DMS114 treated with DMSO at 0.1 percent for 48 hours (cell line): ENCODE measurements around the gene VAT1L.

Source experiments
- DNase-seq: peaks from one replicate; lab custom pipeline; 2025; ENCODE audit not compliant: unreplicated experiment; lab: John Stamatoyannopoulos, UW

The VAT1L gene

DNA sequence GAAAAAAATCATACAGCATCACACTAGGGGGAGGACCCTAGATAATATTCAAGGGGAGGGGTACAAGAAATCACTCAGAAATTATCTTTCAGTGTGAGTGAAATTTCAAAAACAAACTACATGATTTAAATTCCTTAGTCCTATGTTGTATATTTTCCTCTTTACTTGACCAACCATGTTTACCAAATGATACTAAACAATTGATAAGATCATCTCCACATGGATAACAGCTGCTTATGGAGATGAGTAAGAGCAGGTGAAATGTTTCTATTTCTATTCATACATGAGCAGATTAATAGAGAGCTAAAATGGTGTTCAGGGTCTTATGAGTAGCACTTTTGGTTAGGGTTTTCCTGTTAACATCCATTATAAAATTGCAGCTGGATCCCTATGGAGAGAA, 7.3 kb upstream of the VAT1L start:
- no peak for DNase-seq

DNA sequence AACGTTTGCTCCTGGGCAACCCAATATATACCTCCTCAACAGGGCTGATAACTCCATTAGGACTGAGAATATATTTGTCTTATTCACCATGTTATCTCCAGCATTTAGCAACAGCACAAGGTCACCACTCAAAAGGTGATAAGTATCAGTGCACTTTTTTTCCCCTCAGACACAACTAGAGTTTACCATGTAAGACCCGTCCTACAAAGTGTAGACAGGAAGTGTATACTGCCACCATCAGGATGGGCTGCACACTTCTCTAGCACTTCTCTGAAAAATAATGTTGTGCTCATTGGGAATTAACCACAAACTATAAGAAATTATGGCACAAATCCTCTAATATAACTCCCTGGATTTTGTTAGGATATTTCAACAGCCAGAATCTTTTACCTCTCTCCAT, 5.7 kb upstream of the VAT1L start:
- DNase-seq, result no peak

DNA sequence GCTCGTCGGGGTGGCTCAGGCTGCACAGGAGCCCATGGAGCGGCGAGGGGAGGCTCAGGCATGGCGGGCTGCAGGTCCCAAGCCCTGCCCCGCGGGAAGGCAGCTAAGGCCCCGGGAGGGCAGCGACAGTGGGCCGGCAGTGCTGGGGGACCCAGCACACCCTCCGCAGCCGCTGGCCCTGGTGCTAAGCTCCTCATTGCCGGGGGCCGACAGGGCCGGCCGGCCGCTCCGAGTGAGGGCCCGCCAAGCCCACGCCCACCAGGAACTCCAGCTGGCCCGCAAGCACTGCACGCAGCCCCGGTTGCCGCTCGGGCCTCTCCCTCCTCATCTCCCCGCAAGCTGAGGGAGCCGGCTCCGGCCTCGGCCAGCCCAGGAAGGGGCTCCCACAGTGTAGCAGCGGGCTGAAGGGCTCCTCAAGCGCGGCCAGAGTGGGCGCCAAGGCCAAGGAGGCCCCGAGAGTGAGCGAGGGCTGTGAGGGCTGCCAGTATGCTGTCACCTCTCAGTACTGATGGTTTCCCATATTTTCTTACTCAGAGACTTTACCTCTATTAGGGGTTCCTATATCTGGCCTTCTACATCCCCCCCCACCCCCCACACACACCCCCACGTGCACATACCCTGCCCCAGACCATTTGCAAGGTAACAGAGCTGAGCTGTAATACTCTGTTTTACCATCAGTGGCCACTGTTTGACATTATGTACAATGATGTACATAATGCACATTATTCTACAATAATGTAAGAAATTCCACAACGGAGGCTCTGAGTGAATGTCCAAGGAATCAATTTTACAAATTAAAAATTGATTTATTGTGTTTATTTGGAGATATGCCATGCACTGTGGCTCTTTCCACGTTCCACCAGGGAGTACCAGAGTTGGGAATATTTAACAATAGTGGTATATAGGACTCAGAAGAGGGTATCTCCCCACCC, 3.7 kb upstream of the VAT1L start:
- DNase-seq, result no peak

DNA sequence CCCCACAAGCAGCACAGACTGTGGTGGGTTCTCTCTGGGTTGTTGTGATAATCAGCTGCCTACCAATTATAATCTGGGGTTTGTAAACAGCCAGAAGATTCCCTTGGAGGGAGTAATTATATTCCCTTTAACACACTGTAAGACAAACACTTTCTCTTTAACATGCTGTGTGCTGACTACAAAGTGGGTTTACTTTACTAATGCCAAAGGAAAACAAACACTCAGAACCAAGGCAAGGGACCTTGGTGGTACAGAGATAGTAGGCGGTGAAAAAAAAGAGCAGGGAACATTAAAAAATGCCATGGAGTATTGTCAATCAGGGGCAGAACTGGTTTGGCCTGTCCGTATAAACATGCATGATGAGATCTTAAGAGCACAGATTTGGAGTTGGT, 3.0 kb upstream of the VAT1L start:
- DNase-seq, result no peak

DNA sequence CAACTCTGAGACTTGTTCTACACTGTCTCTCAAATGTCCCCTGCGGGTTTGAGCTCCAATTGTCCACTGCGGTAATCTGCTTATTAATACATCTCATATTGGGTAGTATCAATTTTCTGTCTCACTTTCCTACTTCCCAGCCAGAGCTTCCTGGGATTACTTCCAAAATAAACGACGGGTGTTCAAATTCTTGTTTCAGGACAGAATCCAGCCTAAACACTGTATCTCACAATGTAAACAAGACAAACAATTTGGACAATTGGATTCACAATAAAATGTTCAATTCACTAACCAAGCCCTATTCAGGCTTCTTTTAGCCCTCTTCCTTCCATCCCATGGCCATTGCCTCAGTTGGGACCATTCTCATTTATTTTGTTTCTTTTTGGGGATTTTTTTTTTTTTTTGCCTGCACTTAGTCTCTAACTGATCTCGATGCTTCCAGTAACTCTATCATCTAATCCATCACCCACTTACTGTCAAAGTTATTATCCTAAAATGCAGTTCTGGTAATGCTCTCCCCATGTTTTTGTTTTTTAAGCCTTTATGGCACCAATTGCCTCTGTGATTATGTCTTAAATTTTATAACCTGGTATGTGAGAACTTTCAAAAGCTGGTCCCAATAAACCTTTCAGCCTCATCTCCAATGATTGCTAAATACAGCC, 2.0 kb upstream of the VAT1L start:
- DNase-seq, result no peak

DNA sequence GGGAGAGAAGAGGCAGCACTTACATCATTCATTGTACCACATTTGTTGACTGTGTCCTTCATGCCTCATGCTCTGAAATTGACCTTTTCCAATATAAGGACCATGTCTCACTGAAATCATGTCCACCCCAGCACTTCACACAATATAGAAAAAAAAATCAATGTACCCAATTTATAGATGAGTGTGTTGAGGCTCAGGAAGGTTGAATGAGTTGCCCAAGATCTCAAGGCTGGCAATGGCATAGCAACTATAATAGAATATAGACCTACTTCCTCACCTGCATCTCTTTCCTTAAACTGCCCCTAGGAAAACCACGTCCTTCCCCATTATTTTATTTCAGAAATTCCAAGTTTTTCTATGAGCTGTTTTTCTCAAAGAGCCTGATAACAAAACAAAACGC, 912 bp upstream of the VAT1L start:
- DNase-seq, result no peak

DNA sequence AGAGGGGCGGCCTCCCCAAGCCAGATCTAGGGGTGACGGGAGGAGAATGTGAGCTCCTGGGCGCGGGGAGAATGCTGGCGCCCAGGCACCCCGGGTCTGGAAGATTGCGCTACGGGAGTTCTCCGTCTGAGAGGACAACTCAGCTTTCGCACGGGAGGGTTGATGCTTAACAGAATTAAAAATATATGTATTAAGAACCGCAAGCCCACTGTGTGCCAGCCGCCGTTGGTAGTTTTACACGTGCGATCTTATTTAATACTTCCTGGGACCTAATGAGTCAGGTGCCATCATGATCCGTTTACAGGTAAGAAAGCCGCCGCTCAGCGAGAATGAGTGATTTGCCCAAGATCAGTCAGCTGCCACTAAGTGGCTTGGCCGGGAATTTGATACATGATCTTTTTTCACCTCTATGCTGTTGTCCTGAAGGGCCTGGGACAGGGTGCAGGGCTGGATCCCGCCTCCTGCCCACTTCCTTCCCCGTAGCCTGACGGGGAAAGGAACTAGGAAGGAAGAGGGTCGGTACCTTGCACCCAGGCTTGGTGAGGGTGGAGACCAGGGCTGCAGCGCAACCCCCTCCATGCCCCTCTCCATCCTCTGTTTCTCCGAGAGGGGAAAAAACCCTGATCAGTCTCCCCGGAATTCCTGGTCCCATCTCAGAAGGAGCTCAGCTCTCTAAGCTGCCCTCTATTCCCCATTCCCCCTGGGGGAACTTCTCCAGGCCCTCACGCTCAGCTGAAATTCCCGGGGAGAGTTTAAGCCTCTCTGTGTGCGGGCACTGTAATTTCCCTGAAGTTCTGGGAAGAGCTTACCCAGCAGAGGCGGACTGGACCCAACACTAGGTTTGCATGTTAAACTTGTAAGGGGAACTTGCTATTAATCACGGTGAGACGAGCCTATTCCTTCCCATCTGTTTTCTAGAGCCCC, 983 bp downstream of the VAT1L start:
- no peak for DNase-seq

DNA sequence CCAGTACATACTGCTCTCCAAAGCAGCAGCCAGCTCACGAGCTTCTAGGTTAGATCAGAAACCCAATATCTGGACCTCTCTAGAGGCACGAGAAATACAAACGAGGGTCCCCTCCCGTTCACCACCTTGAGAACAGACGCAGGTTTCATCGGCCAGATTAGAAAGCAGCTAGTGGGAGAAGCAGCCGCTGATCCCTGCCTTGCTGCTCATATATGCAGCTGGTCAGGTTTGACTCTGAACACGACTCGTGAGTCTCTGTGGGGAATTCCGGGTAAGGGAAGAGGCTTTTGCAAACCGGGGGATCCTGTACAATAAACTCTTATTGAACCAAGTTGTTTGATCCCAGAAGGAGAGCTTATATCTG, 1.6 kb downstream of the VAT1L start:
- no peak for DNase-seq

DNA sequence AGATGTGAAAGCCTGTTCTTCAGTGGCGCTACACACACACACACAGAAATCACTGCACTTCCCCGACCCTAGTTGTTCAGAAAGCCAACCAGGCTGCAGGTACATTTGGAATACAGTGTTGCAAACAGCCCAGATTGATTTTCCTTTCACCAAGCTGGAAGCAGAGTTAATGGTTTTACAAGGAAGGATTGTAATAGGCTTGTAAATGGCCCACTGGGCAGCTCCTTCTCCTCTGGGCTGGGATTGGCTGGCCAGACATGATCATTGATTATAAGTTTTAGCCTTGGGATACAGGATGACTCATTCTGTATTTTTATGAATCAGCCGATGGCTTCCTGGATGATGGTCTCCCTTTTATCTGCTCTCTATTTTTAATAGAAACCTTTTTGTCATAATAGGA, 2.5 kb downstream of the VAT1L start:
- no peak for DNase-seq

DNA sequence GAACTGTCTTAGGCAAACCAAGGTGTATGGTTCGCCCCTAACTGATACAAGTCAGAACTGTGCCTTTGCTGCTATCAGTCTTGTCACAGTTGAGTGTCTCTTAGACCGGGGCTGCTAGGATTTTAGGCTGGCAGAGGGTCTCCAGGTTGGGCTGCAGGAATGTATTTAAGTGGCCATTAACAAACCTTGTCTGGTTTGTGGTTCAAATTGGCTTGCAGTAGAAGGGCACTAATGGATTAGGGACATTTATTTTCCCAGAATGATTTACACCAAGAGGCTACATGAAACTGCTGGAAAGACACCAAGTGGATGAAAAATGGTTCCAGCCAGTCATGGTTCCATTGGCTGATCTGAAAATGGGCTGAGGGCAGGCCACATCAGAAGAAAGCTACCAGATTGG, 5.1 kb downstream of the VAT1L start:
- no peak for DNase-seq

DNA sequence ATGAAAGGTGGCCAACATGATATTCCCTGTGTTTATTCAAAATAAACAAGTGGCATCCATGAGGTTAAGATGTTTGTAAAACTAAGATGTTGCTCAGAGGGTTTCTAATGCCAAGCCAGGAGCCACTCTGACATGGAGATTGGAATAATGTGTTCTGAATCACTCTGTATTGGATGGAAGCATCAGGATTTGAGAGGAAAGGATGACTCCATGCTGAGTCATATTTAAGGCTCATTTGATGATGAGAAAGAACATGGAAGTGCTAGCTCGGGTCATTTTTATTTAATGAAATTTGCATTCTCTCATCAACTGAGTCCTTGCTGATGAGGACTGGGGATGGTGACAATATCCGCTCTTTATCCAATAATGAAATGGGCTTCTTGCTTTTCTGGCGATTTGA, 6.2 kb downstream of the VAT1L start:
- no peak for DNase-seq

DNA sequence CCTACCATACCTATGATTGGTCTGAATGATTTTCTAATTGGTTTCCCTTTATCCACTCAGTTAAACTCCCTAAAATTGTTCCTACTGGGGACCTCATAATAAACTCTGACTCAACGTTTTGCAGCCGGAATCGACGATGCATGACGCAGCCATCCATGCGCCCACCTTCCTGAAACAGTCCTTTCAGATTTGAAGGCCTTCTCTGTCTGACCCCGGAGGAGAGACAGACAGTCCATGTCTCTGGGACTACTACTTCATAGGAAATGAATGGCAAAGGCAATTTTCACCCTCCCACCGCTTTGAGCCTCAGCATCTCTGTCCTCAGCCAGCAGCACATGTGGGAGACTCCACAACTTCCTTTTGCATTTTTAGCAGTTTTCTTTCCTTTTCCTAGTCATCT, 13.5 kb downstream of the VAT1L start:
- DNase-seq, result no peak

DNA sequence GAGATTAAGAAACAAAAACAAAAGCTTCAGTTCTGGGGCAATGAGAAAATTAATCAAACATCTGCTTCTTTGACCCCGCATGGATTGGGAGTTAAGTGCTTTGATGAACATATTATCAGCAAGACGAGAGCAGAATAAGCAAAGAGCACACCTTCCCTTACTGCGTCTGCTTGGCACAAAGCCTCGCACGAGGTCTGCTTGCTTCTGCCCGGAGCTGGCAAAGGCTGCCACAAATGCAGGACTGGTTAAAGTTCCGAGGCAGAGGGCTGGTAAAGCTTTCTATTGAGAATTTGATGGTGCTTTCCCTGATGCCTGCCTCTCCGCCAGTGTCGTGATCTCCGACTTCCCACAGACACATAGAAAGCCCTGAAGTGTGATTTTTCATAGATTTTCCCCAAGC, 17.0 kb downstream of the VAT1L start:
- DNase-seq, result no peak

DNA sequence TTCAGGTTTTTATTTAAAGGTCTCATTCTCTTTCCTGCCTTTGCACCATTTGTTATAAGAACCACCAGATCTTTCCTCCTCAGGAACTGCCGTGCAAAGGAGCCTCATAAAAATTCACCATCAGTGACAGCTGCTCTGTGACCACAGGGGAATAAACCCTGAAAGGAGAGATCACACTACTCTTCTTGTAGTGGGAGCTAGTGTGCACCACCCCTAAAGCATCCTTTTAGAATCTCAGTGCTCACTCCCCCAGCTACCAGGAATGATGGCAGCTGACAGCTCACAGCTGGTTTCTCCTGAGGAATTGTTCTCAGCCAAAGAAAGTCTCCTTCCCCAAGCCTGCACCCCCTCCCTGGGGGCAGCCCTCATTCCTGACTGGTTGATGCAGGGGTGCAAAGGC, 18.7 kb downstream of the VAT1L start:
- DNase-seq, result no peak

DNA sequence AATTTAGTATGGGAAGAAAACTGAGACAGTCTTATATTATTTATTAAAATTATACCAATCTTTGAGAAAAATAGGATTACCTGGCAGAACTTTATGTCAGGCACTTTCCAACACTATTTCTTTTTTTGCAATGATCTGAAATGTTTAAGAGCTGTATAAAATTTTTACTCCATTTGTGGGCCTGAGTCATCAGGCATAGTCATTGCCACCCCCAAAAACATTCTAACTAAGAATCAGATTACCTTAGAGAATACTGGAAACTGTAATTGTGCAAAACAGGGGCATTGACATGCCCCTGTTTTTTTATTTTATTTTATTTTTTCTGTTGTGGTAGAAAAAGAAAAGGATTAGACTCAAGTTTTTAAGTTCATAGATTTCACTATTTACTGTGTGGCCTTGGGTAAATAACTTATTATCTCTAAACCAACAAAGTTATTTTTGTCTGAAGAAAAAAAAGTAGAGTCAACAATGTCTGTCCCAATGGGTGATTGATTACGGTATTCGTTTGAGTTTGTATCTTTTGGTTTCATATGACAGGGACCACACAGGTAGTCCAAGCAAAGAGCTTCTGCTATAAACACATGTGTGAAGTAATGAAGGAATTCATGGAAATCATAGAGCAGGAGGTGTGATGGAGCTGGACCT, 24.6 kb downstream of the VAT1L start:
- no peak for DNase-seq

DNA sequence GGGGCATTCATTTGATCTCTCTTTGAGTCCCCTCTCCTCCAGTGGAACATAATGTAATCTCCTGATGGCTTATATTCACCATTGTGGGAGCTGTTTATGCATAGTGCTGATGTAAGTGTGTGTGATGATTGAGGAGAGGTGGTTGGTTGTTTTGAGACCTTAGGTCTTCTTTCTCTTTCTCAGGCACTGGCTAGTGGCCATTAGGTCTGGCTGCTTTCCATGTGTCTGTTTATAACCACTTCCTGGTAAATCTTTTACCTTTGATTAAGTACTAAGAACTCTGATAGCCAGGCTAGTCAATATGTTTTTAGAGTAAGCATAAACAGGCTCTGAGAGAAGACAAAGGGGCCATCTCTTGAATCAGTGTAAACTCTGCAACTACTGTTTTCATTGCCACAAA, 27.9 kb downstream of the VAT1L start:
- DNase-seq, result no peak

DNA sequence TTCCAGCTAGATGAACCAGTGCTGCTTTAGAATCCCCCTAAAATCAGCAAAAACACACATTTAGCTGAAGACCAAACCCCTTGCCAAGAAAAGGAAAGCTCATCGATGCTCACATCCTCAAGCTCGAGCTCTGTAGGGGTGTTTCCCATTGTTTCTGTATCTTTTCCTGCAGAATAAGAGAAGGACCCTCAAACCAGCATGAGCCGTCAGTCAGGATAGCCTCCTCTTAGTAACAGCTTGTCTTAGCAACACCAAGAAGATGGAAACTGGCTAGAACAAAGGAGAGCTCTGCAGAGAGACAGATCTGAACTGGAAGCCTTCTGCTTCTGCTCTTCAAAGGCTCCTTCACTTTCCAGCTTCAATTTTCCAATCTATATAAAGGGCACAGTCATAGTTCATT, 32.0 kb downstream of the VAT1L start:
- DNase-seq, result no peak

DNA sequence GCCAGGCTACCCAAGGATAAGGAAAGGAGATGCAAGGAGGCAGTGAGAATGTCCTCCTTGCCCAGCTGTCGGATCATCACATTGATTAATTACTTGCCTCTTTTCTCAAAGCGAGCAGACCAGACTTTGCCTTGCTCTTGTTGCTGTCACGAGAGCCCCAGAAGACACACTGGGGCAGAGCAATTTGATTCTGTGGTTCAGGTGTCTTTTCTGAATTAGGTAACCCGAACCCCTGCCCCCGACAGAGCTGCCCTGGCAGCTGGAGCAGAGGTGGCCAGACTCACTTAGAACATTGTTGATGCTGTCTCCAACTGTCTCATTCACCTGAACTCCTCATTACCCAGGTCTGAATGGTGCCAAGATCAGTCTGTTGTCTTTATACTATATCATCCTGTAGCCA, 34.3 kb downstream of the VAT1L start:
- no peak for DNase-seq

DNA sequence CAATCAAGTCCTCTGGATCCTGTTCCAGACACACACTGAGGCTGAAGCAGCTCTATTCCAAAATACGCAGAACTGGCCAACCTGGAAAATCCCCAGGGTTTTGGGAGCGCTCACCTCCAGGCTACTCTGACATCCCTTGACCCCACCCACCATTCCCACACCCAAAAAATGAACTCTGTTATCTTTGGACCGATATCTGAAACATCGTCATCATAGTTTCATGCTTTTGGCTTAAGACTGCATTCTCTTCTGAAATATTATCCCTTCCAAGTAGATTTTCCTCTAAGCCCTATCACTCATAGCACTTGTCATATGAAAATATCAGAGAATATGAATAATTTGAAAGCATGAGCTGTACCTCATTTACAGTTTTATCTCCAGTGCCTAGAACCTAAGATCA, 34.7 kb downstream of the VAT1L start:
- DNase-seq, result no peak

DNA sequence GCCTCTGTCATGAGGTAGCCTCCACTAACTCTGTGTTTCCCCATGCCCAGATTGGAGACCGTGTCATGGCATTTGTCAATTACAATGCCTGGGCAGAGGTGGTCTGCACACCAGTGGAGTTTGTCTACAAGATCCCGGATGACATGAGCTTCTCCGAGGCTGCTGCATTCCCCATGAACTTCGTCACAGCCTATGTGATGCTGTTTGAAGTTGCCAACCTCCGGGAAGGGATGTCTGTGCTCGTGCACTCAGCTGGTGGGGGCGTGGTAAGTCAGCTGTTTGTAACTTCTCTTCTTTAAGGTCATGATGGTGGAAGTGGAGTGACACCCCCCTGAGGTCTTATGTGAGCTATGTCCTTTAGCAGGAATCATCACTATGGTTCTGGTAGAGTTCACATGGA, 36.8 kb downstream of the VAT1L start:
- no peak for DNase-seq

DNA sequence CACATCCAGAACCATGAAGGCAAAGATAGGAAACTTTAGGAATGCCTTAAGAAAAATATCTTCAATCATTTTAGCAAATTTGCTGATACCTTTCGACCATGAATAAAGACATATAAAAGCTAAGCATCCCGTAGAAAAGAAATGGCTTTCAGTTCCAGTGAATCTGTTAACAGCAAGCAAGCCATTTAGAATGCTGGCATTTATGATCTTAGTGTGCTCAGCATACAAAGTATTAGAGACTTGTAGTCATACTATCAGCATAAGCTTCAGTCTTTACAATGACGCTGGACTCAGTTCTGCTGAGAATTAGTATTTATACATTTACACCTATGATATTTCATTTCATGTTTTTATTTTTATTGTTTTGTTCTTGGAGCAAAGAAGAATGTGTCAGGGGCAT, 38.7 kb downstream of the VAT1L start:
- no peak for DNase-seq
